HEK293 (cell line): ENCODE measurements around the gene RHEB.
A peak's percentile ranks its signal among the peaks of the same experiment; 100 is the strongest.

Experiments
- IKZF3 ChIP-seq: fragments of 450-650 bp; IDR thresholded peaks from 2 replicates; pipeline ENCODE4 v1.5.0; 2018; ENCODE audit warnings: missing biosample characterization, mild to moderate bottlenecking, missing genetic modification characterization, moderate library complexity
- OVOL3 ChIP-seq: fragments of 450-650 bp; formaldehyde crosslinking; IDR thresholded peaks from 2 replicates; pipeline ENCODE4 v1.5.1; 2016; ENCODE audit warnings: missing biosample characterization, missing genetic modification characterization
- ZBTB17 ChIP-seq: fragments of 450-650 bp; formaldehyde crosslinking; IDR thresholded peaks from 2 replicates; pipeline ENCODE4 v1.5.1; 2016; ENCODE audit warnings: missing biosample characterization, missing genetic modification characterization
- ZBTB8A ChIP-seq: fragments of 450-650 bp; formaldehyde crosslinking; IDR thresholded peaks from 2 replicates; pipeline ENCODE4 v1.5.1; 2016; ENCODE audit warnings: missing biosample characterization, missing genetic modification characterization
- ZFHX2 ChIP-seq: fragments of 450-650 bp; formaldehyde crosslinking; conservative IDR thresholded peaks from 2 replicates; pipeline ENCODE4 v1.5.1; 2016; ENCODE audit warnings: missing biosample characterization, missing genetic modification characterization
- ZNF10 ChIP-seq: fragments of 450-650 bp; formaldehyde crosslinking; IDR thresholded peaks from 2 replicates; pipeline ENCODE4 v1.5.1; 2017; ENCODE audit warnings: missing biosample characterization, missing genetic modification characterization
- ZNF19 ChIP-seq: fragments of 450-650 bp; formaldehyde crosslinking; IDR thresholded peaks from 2 replicates; pipeline ENCODE4; 2016; ENCODE audit warnings: missing biosample characterization, missing genetic modification characterization, low read depth
- ZNF211 ChIP-seq: fragments of 450-650 bp; formaldehyde crosslinking; IDR thresholded peaks from 2 replicates; pipeline ENCODE4 v1.5.1; 2016; ENCODE audit warnings: low read depth, missing biosample characterization, missing genetic modification characterization
- ZNF221 ChIP-seq: fragments of 450-650 bp; formaldehyde crosslinking; IDR thresholded peaks from 2 replicates; pipeline ENCODE4 v1.5.1; 2017; ENCODE audit warnings: missing biosample characterization, missing genetic modification characterization, borderline replicate concordance
- ZNF274 ChIP-seq, 2 experiments: fragments of 200-500 bp in 1 of 2; fragments of 450-650 bp in 1 of 2; sonication (Bioruptor generic) in 1 of 2; formaldehyde crosslinking in 1 of 2; IDR thresholded peaks; 2 replicates each; pipeline versions ENCODE4 v1.5.1 to v1.6.1; 2014 to 2016; ENCODE audit warnings: borderline replicate concordance in 1 of 2, inconsistent platforms in 1 of 2, low read length in 1 of 2, missing biosample characterization in 1 of 2, missing genetic modification characterization in 1 of 2
- ZNF501 ChIP-seq: fragments of 450-650 bp; formaldehyde crosslinking; IDR thresholded peaks from 2 replicates; pipeline ENCODE4 v1.5.1; 2016; ENCODE audit warnings: missing biosample characterization, missing genetic modification characterization
- ZNF529 ChIP-seq: fragments of 450-650 bp; formaldehyde crosslinking; IDR thresholded peaks from 2 replicates; pipeline ENCODE4 v1.5.1; 2017; ENCODE audit warnings: missing genetic modification characterization, missing biosample characterization; ENCODE audit not compliant: insufficient replicate concordance
- ZNF629 ChIP-seq: fragments of 450-650 bp; formaldehyde crosslinking; IDR thresholded peaks from 2 replicates; pipeline ENCODE4 v1.5.1; 2017; ENCODE audit warnings: missing biosample characterization, missing genetic modification characterization
- ZXDB ChIP-seq: fragments of 450-650 bp; formaldehyde crosslinking; IDR thresholded peaks from 2 replicates; pipeline ENCODE4 v1.5.1; 2016; ENCODE audit warnings: missing biosample characterization, missing genetic modification characterization
- TF ChIP-seq, protein P1 (sequence below): fragments of 450-650 bp; formaldehyde crosslinking; IDR thresholded peaks from 2 replicates; pipeline ENCODE4 v1.5.1; 2017; ENCODE audit warnings: missing biosample characterization, missing genetic modification characterization
- TF ChIP-seq, protein P2 (sequence below): fragments of 450-650 bp; formaldehyde crosslinking; IDR thresholded peaks from 2 replicates; pipeline ENCODE4 v1.5.1; 2016; ENCODE audit warnings: missing biosample characterization, missing genetic modification characterization
- TF ChIP-seq, protein P3 (sequence below): fragments of 450-650 bp; formaldehyde crosslinking; IDR thresholded peaks from 2 replicates; pipeline ENCODE4 v1.5.1; 2017; ENCODE audit warnings: missing biosample characterization, missing genetic modification characterization
- TF ChIP-seq, protein P4 (sequence below): fragments of 450-650 bp; IDR thresholded peaks from 2 replicates; pipeline ENCODE4 v1.5.1; 2018; ENCODE audit warnings: missing biosample characterization, mild to moderate bottlenecking, missing genetic modification characterization
- TF ChIP-seq, protein P5 (sequence below): fragments of 450-650 bp; formaldehyde crosslinking; IDR thresholded peaks from 2 replicates; pipeline ENCODE4 v1.5.1; 2017; ENCODE audit warnings: missing biosample characterization, missing genetic modification characterization
- TF ChIP-seq, protein P6 (sequence below): fragments of 450-650 bp; formaldehyde crosslinking; IDR thresholded peaks from 2 replicates; pipeline ENCODE4 v1.5.1; 2016; ENCODE audit warnings: missing biosample characterization, missing genetic modification characterization
- TF ChIP-seq, protein P7 (sequence below): fragments of 450-650 bp; formaldehyde crosslinking; IDR thresholded peaks from 2 replicates; pipeline ENCODE4 v1.5.1; 2016; ENCODE audit warnings: missing biosample characterization, missing genetic modification characterization, borderline replicate concordance

RHEB gene

DNA sequence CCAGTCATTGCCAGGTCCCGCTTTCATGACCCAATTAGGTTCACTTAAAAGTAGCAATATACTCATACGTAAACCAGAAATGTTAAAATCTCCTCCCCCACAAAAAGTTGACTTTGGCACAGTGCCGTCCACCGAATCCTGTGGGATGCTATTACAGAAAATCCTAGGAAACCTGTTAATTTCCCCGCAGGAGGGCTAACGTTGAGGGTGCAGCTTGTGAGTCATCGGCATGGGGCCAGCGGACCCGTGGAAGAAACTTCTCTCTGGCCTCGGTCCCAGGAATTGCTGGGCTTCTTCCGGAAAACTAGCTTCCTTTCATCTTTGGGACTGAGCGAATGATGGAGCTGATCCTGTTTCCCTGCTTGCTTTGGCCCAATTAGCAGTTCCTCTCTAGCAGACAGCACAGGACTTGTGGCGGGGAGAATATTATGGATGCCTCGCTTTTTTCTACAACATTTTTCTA lies 93.2 kb downstream of the RHEB start (continued):
- TF ChIP-seq ZBTB17 = peak; percentile 93
- TF ChIP-seq, protein P1, sequence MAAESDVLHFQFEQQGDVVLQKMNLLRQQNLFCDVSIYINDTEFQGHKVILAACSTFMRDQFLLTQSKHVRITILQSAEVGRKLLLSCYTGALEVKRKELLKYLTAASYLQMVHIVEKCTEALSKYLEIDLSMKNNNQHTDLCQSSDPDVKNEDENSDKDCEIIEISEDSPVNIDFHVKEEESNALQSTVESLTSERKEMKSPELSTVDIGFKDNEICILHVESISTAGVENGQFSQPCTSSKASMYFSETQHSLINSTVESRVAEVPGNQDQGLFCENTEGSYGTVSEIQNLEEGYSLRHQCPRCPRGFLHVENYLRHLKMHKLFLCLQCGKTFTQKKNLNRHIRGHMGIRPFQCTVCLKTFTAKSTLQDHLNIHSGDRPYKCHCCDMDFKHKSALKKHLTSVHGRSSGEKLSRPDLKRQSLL (tag by site-specific recombination) = peak; percentile 91
- TF ChIP-seq ZNF501 (tag by site-specific recombination) = peak; percentile 74; the same call in 1 of the 2 replicates
- peak; percentile 69; the same call in 1 of the 2 replicates for TF ChIP-seq ZNF10 (tag by site-specific recombination)
- TF ChIP-seq, protein P2, sequence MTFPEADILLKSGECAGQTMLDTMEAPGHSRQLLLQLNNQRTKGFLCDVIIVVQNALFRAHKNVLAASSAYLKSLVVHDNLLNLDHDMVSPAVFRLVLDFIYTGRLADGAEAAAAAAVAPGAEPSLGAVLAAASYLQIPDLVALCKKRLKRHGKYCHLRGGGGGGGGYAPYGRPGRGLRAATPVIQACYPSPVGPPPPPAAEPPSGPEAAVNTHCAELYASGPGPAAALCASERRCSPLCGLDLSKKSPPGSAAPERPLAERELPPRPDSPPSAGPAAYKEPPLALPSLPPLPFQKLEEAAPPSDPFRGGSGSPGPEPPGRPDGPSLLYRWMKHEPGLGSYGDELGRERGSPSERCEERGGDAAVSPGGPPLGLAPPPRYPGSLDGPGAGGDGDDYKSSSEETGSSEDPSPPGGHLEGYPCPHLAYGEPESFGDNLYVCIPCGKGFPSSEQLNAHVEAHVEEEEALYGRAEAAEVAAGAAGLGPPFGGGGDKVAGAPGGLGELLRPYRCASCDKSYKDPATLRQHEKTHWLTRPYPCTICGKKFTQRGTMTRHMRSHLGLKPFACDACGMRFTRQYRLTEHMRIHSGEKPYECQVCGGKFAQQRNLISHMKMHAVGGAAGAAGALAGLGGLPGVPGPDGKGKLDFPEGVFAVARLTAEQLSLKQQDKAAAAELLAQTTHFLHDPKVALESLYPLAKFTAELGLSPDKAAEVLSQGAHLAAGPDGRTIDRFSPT = peak; percentile 89
- no peak for TF ChIP-seq ZNF274 (IDR thresholded peaks at IDR 0.05; ENCODE audit: low read length)
- no peak for TF ChIP-seq ZNF274 (tag by site-specific recombination; IDR thresholded peaks at IDR 0.05; ENCODE audit: borderline replicate concordance)
- peak; percentile 44; the same call in 1 of the 2 replicates for TF ChIP-seq ZBTB8A (tag by site-specific recombination)
- TF ChIP-seq ZFHX2 (tag by site-specific recombination) = peak; percentile 69
- TF ChIP-seq, protein P3, sequence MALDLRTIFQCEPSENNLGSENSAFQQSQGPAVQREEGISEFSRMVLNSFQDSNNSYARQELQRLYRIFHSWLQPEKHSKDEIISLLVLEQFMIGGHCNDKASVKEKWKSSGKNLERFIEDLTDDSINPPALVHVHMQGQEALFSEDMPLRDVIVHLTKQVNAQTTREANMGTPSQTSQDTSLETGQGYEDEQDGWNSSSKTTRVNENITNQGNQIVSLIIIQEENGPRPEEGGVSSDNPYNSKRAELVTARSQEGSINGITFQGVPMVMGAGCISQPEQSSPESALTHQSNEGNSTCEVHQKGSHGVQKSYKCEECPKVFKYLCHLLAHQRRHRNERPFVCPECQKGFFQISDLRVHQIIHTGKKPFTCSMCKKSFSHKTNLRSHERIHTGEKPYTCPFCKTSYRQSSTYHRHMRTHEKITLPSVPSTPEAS (tag by site-specific recombination) = no peak
- TF ChIP-seq ZNF19 = no peak
- TF ChIP-seq ZXDB (tag by site-specific recombination) = peak; percentile 91
- TF ChIP-seq, protein P4, sequence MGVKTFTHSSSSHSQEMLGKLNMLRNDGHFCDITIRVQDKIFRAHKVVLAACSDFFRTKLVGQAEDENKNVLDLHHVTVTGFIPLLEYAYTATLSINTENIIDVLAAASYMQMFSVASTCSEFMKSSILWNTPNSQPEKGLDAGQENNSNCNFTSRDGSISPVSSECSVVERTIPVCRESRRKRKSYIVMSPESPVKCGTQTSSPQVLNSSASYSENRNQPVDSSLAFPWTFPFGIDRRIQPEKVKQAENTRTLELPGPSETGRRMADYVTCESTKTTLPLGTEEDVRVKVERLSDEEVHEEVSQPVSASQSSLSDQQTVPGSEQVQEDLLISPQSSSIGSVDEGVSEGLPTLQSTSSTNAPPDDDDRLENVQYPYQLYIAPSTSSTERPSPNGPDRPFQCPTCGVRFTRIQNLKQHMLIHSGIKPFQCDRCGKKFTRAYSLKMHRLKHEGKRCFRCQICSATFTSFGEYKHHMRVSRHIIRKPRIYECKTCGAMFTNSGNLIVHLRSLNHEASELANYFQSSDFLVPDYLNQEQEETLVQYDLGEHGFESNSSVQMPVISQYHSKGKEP (tag by site-specific recombination) = peak; percentile 91
- TF ChIP-seq, protein P5, sequence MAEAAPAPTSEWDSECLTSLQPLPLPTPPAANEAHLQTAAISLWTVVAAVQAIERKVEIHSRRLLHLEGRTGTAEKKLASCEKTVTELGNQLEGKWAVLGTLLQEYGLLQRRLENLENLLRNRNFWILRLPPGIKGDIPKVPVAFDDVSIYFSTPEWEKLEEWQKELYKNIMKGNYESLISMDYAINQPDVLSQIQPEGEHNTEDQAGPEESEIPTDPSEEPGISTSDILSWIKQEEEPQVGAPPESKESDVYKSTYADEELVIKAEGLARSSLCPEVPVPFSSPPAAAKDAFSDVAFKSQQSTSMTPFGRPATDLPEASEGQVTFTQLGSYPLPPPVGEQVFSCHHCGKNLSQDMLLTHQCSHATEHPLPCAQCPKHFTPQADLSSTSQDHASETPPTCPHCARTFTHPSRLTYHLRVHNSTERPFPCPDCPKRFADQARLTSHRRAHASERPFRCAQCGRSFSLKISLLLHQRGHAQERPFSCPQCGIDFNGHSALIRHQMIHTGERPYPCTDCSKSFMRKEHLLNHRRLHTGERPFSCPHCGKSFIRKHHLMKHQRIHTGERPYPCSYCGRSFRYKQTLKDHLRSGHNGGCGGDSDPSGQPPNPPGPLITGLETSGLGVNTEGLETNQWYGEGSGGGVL = peak; percentile 57; the same call in 1 of the 2 replicates
- TF ChIP-seq ZNF221 (tag by site-specific recombination) = no peak
- peak; percentile 4 for TF ChIP-seq ZNF529 (tag by site-specific recombination)
- TF ChIP-seq, protein P6, sequence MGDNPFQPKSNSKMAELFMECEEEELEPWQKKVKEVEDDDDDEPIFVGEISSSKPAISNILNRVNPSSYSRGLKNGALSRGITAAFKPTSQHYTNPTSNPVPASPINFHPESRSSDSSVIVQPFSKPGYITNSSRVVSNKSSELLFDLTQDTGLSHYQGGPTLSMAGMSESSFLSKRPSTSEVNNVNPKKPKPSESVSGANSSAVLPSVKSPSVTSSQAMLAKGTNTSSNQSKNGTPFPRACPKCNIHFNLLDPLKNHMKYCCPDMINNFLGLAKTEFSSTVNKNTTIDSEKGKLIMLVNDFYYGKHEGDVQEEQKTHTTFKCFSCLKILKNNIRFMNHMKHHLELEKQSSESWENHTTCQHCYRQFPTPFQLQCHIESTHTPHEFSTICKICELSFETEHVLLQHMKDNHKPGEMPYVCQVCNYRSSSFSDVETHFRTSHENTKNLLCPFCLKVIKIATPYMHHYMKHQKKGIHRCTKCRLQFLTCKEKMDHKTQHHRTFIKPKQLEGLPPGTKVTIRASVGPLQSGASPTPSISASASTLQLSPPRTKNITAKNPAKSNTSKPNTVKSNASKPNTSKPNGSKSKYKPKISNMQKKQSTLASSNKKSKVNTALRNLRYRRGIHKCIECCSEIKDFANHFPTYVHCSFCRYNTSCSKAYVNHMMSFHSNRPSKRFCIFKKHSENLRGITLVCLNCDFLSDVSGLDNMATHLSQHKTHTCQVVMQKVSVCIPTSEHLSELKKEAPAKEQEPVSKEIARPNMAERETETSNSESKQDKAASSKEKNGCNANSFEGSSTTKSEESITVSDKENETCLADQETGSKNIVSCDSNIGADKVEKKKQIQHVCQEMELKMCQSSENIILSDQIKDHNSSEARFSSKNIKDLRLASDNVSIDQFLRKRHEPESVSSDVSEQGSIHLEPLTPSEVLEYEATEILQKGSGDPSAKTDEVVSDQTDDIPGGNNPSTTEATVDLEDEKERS (tag by site-specific recombination) = 0 out of 2 replicates have a peak, but pooled peaks have one; percentile 4
- TF ChIP-seq, protein P7, sequence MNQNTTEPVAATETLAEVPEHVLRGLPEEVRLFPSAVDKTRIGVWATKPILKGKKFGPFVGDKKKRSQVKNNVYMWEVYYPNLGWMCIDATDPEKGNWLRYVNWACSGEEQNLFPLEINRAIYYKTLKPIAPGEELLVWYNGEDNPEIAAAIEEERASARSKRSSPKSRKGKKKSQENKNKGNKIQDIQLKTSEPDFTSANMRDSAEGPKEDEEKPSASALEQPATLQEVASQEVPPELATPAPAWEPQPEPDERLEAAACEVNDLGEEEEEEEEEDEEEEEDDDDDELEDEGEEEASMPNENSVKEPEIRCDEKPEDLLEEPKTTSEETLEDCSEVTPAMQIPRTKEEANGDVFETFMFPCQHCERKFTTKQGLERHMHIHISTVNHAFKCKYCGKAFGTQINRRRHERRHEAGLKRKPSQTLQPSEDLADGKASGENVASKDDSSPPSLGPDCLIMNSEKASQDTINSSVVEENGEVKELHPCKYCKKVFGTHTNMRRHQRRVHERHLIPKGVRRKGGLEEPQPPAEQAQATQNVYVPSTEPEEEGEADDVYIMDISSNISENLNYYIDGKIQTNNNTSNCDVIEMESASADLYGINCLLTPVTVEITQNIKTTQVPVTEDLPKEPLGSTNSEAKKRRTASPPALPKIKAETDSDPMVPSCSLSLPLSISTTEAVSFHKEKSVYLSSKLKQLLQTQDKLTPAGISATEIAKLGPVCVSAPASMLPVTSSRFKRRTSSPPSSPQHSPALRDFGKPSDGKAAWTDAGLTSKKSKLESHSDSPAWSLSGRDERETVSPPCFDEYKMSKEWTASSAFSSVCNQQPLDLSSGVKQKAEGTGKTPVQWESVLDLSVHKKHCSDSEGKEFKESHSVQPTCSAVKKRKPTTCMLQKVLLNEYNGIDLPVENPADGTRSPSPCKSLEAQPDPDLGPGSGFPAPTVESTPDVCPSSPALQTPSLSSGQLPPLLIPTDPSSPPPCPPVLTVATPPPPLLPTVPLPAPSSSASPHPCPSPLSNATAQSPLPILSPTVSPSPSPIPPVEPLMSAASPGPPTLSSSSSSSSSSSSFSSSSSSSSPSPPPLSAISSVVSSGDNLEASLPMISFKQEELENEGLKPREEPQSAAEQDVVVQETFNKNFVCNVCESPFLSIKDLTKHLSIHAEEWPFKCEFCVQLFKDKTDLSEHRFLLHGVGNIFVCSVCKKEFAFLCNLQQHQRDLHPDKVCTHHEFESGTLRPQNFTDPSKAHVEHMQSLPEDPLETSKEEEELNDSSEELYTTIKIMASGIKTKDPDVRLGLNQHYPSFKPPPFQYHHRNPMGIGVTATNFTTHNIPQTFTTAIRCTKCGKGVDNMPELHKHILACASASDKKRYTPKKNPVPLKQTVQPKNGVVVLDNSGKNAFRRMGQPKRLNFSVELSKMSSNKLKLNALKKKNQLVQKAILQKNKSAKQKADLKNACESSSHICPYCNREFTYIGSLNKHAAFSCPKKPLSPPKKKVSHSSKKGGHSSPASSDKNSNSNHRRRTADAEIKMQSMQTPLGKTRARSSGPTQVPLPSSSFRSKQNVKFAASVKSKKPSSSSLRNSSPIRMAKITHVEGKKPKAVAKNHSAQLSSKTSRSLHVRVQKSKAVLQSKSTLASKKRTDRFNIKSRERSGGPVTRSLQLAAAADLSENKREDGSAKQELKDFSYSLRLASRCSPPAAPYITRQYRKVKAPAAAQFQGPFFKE (tag by site-specific recombination) = no peak
- no peak for TF ChIP-seq ZNF211
- TF ChIP-seq IKZF3 (tag by site-specific recombination) = peak; percentile 96
- 0 out of 2 replicates have a peak, but pooled peaks have one; percentile 62 for TF ChIP-seq OVOL3 (tag by site-specific recombination)
- TF ChIP-seq ZNF629 (tag by site-specific recombination) = peak; percentile 95
